Activated T-cell treated with anti-CD3 and anti-CD28 coated beads, Interleukin-2, amount 50 U/mL, for 24 hours (primary cell): ENCODE results near the gene PCDHB1.
"Not testable (repeated sequence)": the region's sequence is repeated elsewhere in the genome, so short reads cannot be mapped to it uniquely, and the experiment has no call there.

Source experiments
- DNase-seq: peaks from one replicate; pipeline ENCODE4 v3.0.0-alpha.2; 2020
- H3K27ac Mint-ChIP-seq: 2 replicates; pipeline ENCODE4 v1.8.0; 2020; ENCODE audit warnings: mild to moderate bottlenecking, mixed read lengths
- H3K27me3 Mint-ChIP-seq: 2 replicates; pipeline ENCODE4 v1.8.0; 2020; ENCODE audit warnings: mixed read lengths
- H3K36me3 Mint-ChIP-seq: 2 replicates; pipeline ENCODE4 v1.8.0; 2020; ENCODE audit warnings: low read depth, mixed read lengths
- H3K4me1 Mint-ChIP-seq: 2 replicates; pipeline ENCODE4 v1.8.0; 2020; ENCODE audit warnings: low read depth, mixed read lengths
- H3K4me3 Mint-ChIP-seq: 2 replicates; pipeline ENCODE4 v1.8.0; 2020; ENCODE audit warnings: mild to moderate bottlenecking, moderate library complexity, mixed read lengths
- H3K9me3 Mint-ChIP-seq: 2 replicates; pipeline ENCODE4 v1.8.0; 2020; ENCODE audit warnings: mixed read lengths

Gene PCDHB1

DNA sequence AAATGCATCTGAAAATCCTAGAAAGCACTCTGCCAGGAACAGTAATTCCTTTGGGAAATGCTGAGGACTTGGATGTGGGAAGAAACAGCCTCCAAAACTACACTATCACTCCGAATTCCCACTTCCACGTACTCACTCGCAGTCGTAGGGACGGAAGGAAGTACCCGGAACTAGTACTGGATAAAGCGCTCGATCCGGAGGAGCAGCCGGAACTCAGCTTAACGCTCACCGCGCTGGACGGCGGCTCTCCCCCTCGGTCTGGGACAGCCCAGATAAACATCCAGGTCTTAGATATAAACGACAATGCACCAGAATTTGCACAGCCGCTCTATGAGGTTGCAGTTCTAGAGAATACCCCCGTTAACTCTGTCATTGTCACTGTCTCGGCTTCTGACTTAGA is 49.9 kb downstream of the PCDHB1 start:
- DNase-seq = no peak
- no peak overlapping the region for H3K27ac Mint-ChIP-seq
- peaks cover 6% of the 10 kb centered on the region for H3K36me3 Mint-ChIP-seq
- H3K27me3 Mint-ChIP-seq = peaks cover 49% of the 10 kb centered on the region
- no peaks in the 10 kb centered on the region for H3K4me1 Mint-ChIP-seq
- H3K4me3 Mint-ChIP-seq = no peak overlapping the region
- peaks cover 30% of the 10 kb centered on the region for H3K9me3 Mint-ChIP-seq

DNA sequence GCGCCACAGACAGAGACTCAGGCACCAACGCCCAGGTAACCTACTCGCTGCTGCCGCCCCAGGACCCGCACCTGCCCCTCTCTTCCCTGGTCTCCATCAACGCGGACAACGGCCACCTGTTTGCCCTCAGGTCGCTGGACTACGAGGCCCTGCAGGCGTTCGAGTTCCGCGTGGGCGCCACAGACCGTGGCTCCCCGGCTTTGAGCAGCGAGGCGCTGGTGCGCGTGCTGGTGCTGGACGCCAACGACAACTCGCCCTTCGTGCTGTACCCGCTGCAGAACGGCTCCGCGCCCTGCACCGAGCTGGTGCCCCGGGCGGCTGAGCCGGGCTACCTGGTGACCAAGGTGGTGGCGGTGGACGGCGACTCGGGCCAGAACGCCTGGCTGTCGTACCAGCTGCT is 50.9 kb downstream of the PCDHB1 start:
- H3K4me3 Mint-ChIP-seq, DNase-seq, H3K4me1 Mint-ChIP-seq, H3K36me3 Mint-ChIP-seq, H3K27ac Mint-ChIP-seq: not testable (repeated sequence)
- H3K27me3 Mint-ChIP-seq = peaks cover 45% of the 10 kb centered on the region
- H3K9me3 Mint-ChIP-seq = peaks cover 30% of the 10 kb centered on the region

DNA sequence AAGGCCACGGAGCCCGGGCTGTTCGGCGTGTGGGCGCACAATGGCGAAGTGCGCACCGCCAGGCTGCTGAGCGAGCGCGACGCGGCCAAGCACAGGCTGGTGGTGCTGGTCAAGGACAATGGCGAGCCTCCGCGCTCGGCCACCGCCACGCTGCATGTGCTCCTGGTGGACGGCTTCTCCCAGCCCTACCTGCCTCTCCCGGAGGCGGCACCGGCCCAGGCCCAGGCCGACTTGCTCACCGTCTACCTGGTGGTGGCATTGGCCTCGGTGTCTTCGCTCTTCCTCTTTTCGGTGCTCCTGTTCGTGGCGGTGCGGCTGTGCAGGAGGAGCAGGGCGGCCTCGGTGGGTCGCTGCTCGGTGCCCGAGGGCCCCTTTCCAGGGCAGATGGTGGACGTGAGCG is 51.3 kb downstream of the PCDHB1 start:
- not testable (repeated sequence) for H3K4me3 Mint-ChIP-seq, DNase-seq, H3K4me1 Mint-ChIP-seq

DNA sequence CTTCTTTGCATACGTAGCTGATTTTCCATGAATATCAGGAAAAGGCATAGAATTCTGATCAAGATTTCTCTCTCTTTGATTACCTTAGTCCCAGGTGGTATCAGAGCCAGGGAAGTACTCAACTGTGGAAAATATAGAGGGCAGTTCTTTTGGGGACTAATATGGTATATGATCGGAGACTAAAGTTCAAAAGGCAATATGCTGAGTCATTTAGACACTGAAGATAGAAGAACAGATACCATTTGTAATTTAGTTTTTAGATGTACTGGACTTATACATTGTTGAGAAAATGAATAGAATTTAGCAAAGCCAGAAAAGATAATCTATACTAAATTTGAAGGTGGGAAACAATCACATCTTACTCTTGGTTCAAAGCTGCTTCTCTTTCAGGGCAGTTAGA is 54.2 kb downstream of the PCDHB1 start:
- no peak overlapping the region for H3K4me3 Mint-ChIP-seq

More for the DNA sequence above, 51.3 kb downstream of the PCDHB1 start:
- H3K36me3 Mint-ChIP-seq, H3K27ac Mint-ChIP-seq: not testable (repeated sequence)
- Mint-ChIP-seq H3K9me3 (peaks cover 31% of the 10 kb centered on the region), H3K27me3 (peaks cover 44% of the 10 kb centered on the region)

More for the DNA sequence above, 54.2 kb downstream of the PCDHB1 start:
- H3K4me1 Mint-ChIP-seq = no peaks in the 10 kb centered on the region
- H3K27me3 Mint-ChIP-seq = peaks cover 31% of the 10 kb centered on the region
- no peak overlapping the region for H3K27ac Mint-ChIP-seq
- H3K36me3 Mint-ChIP-seq = peaks cover 6% of the 10 kb centered on the region
- H3K9me3 Mint-ChIP-seq = peaks cover 24% of the 10 kb centered on the region
- no peak for DNase-seq
